Nephron progenitor cell (in vitro differentiated cells): ENCODE data around the gene NELL2.

Source experiments
- DNase-seq: peaks from one replicate; pipeline ENCODE4 v3.0.0; 2021
- H3K27ac Mint-ChIP-seq: 2 replicates; pipeline ENCODE4 v1.8.0; 2021; ENCODE audit warnings: mild to moderate bottlenecking, moderate library complexity, mixed read lengths
- H3K27me3 Mint-ChIP-seq: 2 replicates; pipeline ENCODE4 v1.8.0; 2021; ENCODE audit warnings: mild to moderate bottlenecking, low read depth, mixed read lengths; ENCODE audit not compliant: poor library complexity
- H3K36me3 Mint-ChIP-seq: 2 replicates; pipeline ENCODE4 v1.8.0; 2021; ENCODE audit warnings: low read depth, mixed read lengths
- H3K4me1 Mint-ChIP-seq: 2 replicates; pipeline ENCODE4 v1.8.0; 2021; ENCODE audit warnings: mixed read lengths
- H3K4me3 Mint-ChIP-seq: 2 replicates; pipeline ENCODE4 v1.8.0; 2021; ENCODE audit warnings: mild to moderate bottlenecking, moderate library complexity, mixed read lengths
- H3K9me3 Mint-ChIP-seq: 2 replicates; pipeline ENCODE4 v1.8.0; 2021; ENCODE audit warnings: mild to moderate bottlenecking, moderate library complexity, mixed read lengths
- TF ChIP-seq, protein P1 (sequence below): fragments of 200-600 bp; sonication (generic); IDR thresholded peaks from 2 replicates; pipeline ENCODE4 v1.5.0; 2021; ENCODE audit warnings: antibody characterized with exemption

The NELL2 gene

DNA sequence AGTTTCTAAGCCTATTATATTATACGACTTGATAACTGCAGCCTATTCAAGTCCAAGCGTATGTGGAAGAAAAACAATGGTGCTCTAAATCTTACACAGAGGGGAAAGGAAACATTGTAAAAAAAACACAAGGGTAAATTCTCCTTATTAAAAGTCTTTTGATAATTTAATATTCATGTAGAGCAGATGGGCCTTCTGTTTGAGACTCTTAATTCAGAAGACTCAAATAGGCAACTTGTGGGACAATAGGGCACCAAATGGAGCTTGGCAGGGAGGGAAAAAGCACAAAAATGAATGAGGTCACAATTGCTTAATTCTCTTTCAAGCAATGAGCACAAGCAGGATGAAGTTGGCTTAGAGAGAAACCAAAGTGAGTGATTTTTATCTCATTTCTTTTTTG lies 159.4 kb downstream of the NELL2 start:
- H3K27me3 Mint-ChIP-seq = peaks cover 4% of the 10 kb centered on the region
- no peak for DNase-seq
- H3K9me3 Mint-ChIP-seq = no peaks in the 10 kb centered on the region
- no peaks in the 10 kb centered on the region for H3K4me1 Mint-ChIP-seq
- H3K27ac Mint-ChIP-seq = peak overlapping the region; percentile 87
- H3K4me3 Mint-ChIP-seq = no peak overlapping the region
- TF ChIP-seq, protein P1, sequence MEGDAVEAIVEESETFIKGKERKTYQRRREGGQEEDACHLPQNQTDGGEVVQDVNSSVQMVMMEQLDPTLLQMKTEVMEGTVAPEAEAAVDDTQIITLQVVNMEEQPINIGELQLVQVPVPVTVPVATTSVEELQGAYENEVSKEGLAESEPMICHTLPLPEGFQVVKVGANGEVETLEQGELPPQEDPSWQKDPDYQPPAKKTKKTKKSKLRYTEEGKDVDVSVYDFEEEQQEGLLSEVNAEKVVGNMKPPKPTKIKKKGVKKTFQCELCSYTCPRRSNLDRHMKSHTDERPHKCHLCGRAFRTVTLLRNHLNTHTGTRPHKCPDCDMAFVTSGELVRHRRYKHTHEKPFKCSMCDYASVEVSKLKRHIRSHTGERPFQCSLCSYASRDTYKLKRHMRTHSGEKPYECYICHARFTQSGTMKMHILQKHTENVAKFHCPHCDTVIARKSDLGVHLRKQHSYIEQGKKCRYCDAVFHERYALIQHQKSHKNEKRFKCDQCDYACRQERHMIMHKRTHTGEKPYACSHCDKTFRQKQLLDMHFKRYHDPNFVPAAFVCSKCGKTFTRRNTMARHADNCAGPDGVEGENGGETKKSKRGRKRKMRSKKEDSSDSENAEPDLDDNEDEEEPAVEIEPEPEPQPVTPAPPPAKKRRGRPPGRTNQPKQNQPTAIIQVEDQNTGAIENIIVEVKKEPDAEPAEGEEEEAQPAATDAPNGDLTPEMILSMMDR = no peak
- no peaks in the 10 kb centered on the region for H3K36me3 Mint-ChIP-seq

DNA sequence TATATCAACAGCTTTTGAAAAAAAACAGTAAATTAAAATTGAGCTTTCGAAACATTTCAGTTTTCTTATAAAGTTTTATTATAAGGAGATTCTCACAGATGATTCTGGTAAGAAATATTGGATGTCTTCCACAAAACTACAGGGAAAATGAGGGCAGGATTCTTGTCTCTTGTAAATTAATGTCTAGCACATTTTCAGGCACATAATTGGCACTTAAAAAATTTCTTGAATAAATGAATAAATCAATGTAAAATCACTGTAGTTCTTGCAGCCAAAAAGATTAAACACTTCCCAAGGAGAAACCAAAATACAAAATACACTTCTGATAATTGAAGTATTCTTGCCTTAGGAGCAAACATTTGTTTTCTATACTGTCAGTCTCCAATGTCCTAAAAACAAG lies 164.4 kb downstream of the NELL2 start:
- TF ChIP-seq, protein P1 = no peak
- no peaks in the 10 kb centered on the region for H3K4me1 Mint-ChIP-seq
- no peak overlapping the region for H3K4me3 Mint-ChIP-seq
- no peaks in the 10 kb centered on the region for H3K36me3 Mint-ChIP-seq
- H3K9me3 Mint-ChIP-seq = no peaks in the 10 kb centered on the region
- DNase-seq = no peak
- no peak overlapping the region for H3K27ac Mint-ChIP-seq
- peaks cover 4% of the 10 kb centered on the region for H3K27me3 Mint-ChIP-seq

DNA sequence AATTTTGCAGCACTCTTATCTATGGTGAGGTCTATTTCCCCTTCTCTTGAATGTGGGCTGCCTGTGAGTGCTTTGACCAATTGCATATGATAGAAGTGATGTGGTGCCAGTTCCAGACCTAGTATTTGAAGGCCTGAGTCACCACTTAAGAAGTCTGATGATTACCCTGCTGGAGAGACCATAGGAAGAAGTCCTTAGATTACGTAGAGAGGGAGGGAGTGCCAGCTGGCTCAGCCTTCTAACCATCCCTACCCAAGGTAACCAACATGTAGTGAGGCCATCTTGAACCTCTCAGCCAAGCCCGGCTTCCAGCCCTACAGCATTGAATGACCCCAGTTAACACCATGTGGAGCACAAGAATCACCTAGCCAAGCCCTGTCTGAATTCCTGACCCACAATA lies 166.9 kb downstream of the NELL2 start:
- TF ChIP-seq, protein P1 = no peak
- peaks cover 4% of the 10 kb centered on the region for H3K27me3 Mint-ChIP-seq
- no peaks in the 10 kb centered on the region for H3K4me1 Mint-ChIP-seq
- no peak for DNase-seq
- H3K27ac Mint-ChIP-seq = no peak overlapping the region
- no peaks in the 10 kb centered on the region for H3K36me3 Mint-ChIP-seq
- no peak overlapping the region for H3K4me3 Mint-ChIP-seq
- no peaks in the 10 kb centered on the region for H3K9me3 Mint-ChIP-seq

DNA sequence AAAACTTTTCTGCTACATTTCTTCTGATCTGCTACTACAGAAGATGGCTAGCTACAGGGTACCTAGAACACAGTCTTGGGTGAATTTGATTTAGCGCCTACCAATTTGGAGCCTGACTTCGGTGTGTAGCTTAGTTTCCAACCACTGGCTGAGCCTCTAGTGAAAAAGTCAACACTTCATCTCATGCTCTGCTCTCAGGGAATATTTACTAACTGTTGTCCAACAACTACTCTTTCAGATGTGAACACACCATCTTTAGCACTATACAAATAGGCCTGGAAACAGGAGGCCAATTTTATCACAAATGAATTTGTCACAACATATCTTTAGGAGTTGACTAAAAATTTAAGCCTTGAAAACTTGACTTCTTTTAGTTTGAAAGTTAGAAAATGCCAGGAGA lies 167.9 kb downstream of the NELL2 start:
- H3K27ac Mint-ChIP-seq = no peak overlapping the region
- H3K36me3 Mint-ChIP-seq = no peaks in the 10 kb centered on the region
- H3K9me3 Mint-ChIP-seq = no peaks in the 10 kb centered on the region
- no peak overlapping the region for H3K4me3 Mint-ChIP-seq
- no peak for DNase-seq
- H3K4me1 Mint-ChIP-seq = no peaks in the 10 kb centered on the region
- TF ChIP-seq, protein P1 = no peak
- H3K27me3 Mint-ChIP-seq = peaks cover 4% of the 10 kb centered on the region

DNA sequence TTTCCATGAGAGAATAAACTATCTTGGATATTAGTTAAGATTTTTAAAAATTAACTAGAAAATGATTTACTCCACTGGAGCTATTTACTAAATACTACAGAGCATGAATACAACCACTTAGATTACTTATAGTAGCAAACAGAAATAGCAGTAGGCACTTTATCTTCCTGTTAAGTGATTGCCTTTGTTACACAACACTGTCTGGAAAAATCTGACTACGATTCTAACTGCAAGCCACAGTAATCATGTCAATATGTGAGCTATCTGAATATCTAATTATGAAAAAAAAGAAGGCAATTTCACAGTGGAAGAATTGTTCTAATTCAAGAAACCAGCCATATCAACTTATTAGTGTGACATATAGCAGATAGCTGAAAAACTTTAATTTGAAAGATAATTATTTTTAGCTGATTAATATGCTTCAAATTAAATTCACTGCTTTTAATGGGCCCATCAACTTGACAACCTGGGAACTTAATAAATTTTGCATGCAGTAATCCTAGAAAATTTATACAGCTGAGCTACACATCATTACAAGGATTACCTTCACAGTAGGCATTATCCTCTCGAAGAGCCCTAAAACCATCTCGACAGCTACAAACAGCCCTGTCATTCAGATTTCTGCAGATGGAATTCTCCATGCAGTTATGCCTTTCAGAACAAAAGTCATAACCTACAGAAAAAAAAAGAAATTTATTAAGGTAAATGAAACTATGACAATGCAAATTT lies 172.8 kb downstream of the NELL2 start:
- TF ChIP-seq, protein P1 = no peak
- H3K4me1 Mint-ChIP-seq = no peaks in the 10 kb centered on the region
- H3K27me3 Mint-ChIP-seq = peaks cover 3% of the 10 kb centered on the region
- DNase-seq = no peak
- no peak overlapping the region for H3K4me3 Mint-ChIP-seq
- H3K27ac Mint-ChIP-seq = no peak overlapping the region
- H3K36me3 Mint-ChIP-seq = no peaks in the 10 kb centered on the region
- H3K9me3 Mint-ChIP-seq = no peaks in the 10 kb centered on the region

DNA sequence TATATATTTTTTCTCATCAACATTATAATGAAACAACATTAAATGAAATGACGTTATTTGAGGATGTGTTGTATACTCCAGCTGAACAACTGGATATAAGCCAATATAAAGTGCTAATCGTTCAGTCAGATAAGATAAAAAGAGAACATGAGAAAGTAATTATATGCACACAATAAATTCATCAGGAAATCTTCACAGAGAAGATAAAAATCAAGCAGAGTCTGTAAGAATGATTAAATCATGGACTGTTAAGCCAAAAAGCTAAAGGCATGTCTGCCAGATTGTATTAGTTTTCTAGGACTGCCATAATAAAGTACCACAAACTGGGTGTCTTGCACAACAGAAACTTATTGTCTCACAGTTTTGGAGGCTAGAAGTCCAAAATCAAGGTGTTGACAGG lies 178.6 kb downstream of the NELL2 start:
- Mint-ChIP-seq H3K36me3 (no peaks in the 10 kb centered on the region), H3K27me3 (peaks cover 3% of the 10 kb centered on the region), H3K4me1 (no peaks in the 10 kb centered on the region), H3K9me3 (no peaks in the 10 kb centered on the region), H3K4me3 (no peak overlapping the region), H3K27ac (no peak overlapping the region)
- no peak for DNase-seq
- TF ChIP-seq, protein P1 = no peak
